Heart left ventricle (tissue), 13 donors: ENCODE measurements around the gene ADGRD1.

Source experiments
- CTCF ChIP-seq, 12 donors: fragments of 200-600 bp; sonication (generic) in 4 of 12; IDR thresholded peaks; one replicate each; pipeline versions ENCODE4 v1.5.0 to v1.8.0; 2018 to 2022; ENCODE audit warnings: antibody characterized with exemption in 12 of 12, mild to moderate bottlenecking in 5 of 12
- POLR2A ChIP-seq, 2 donors: fragments of 450-650 bp; IDR thresholded peaks; one replicate each; pipeline ENCODE4 v1.6.1; 2017; ENCODE audit warnings: antibody characterized with exemption in 2 of 2, mild to moderate bottlenecking in 2 of 2, moderate library complexity in 2 of 2
- donor health status: ischemic (EF 13 %, LVEDD 7.1; RV severe dilation, severe dysfunction).
- donor health status: DM: no; HTN: yes; CAD: no.
- donor health status: DM: no; HTN: no; CAD: no.
- donor health status: ischemic (EF 25% LVEDD 6.9; RV normal size, moderate dysfunction).
- donor health status: ischemic (EF 25% LVEDD 5.7; RV mildly dilated, moderate dysfunction).
- donor health status: ischemic (EF 35%, LVEDD 5.7; RV mildly dilated, moderate dysfunction).
- donor health status: nonischemic (EF 11% LVEDD 7.7; RV severe dilation, severe dysfunction).
- donor health status: DM: yes; HTN: yes; CAD: no.
- donor health status: PGD.
- donor health status: ischemic (EF 29% LVEDD 5.4; RV normal size, mild dysfunction).
- donor health status: nonischemic (EF 23%, LVEDD 6.1; RV moderate dilation, normal function).

- TF ChIP-seq CTCF (IDR thresholded peaks at IDR 0.05) (no peak), POLR2A (IDR thresholded peaks at IDR 0.05) (no peak)
These were observed 217.3 kb downstream of the ADGRD1 start for GRCh38 chr12:131171029-131171428.
